ENCODE measurements around the gene NFIC. TPM values are rescaled to one million over a fixed set of nuclear protein-coding genes. Genes with fewer than 3 reads are reported as not detected.
"Not testable (repeated sequence)": the region's sequence is repeated elsewhere in the genome, so short reads cannot be mapped to it uniquely, and the experiment has no call there.

NFIC gene
- polyA plus RNA-seq, 1 experiment = 5.0 TPM

GRCh38 chr19:3340340-3340739 is 26.0 kb upstream of the NFIC start:
- no peak for TF ChIP-seq CTCF (IDR thresholded peaks at IDR 0.05; ENCODE audit: insufficient read depth, low read depth, low read length)
- H3K4me3 ChIP-seq (ENCODE audit: low read depth, low read length) = no peak overlapping the region
- H3K36me3 ChIP-seq (ENCODE audit: control insufficient read depth, insufficient read depth, low read length) = no peaks in the 10 kb centered on the region
- ChIA-PET POLR2A (no interaction called here), CTCF (interaction anchor here (0.9 to 1.0 kb wide), 2 partner anchors 35 to 89 kb away, joined by 3 read pairs; no protein-coding TSS in a partner anchor)
- H3K27me3 ChIP-seq (ENCODE audit: control insufficient read depth, insufficient read depth, low read length) = no peaks in the 10 kb centered on the region
- no peak for DNase-seq (ENCODE audit: low read depth)

DNA sequence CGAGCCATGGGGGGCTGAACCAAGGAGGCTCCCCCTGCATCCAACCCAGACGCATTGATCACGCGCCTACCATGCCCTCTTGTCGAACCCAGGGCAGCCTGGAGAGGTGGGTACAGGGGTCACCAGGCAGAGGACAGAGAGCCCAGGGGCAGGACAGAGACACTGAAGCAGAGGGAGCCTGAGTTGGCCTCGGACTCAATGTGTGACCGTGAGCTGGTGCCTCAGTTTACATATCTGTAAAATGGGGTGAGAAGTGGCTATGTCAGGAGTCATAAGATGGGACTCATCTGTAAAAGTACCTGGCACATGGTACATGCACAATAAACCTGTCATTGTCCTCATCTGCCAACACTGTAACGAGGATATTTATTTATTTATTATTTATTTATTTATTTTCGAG is 24.1 kb upstream of the NFIC start:
- POLR2A ChIA-PET = no interaction called here
- CTCF ChIA-PET = interaction anchor here (2.2 to 2.5 kb wide), 2 partner anchors 87 to 128 kb away, joined by 8 to 10 read pairs; no protein-coding TSS in a partner anchor

GRCh38 chr19:3342962-3343361 is 23.4 kb upstream of the NFIC start:
- CTCF ChIA-PET = interaction anchor here (1.1 to 2.5 kb wide), 3 partner anchors 87 to 128 kb away, joined by 4 to 10 read pairs (median 8); no protein-coding TSS in a partner anchor

More for the DNA sequence above, 24.1 kb upstream of the NFIC start:
- no peak for TF ChIP-seq CTCF (IDR thresholded peaks at IDR 0.05; ENCODE audit: insufficient read depth, low read depth, low read length)
- no peaks in the 10 kb centered on the region for H3K27me3 ChIP-seq (ENCODE audit: control insufficient read depth, insufficient read depth, low read length)
- no peak for DNase-seq (ENCODE audit: low read depth)
- H3K36me3 ChIP-seq (ENCODE audit: control insufficient read depth, insufficient read depth, low read length) = no peaks in the 10 kb centered on the region
- no peak overlapping the region for H3K4me3 ChIP-seq (ENCODE audit: low read depth, low read length)

DNA sequence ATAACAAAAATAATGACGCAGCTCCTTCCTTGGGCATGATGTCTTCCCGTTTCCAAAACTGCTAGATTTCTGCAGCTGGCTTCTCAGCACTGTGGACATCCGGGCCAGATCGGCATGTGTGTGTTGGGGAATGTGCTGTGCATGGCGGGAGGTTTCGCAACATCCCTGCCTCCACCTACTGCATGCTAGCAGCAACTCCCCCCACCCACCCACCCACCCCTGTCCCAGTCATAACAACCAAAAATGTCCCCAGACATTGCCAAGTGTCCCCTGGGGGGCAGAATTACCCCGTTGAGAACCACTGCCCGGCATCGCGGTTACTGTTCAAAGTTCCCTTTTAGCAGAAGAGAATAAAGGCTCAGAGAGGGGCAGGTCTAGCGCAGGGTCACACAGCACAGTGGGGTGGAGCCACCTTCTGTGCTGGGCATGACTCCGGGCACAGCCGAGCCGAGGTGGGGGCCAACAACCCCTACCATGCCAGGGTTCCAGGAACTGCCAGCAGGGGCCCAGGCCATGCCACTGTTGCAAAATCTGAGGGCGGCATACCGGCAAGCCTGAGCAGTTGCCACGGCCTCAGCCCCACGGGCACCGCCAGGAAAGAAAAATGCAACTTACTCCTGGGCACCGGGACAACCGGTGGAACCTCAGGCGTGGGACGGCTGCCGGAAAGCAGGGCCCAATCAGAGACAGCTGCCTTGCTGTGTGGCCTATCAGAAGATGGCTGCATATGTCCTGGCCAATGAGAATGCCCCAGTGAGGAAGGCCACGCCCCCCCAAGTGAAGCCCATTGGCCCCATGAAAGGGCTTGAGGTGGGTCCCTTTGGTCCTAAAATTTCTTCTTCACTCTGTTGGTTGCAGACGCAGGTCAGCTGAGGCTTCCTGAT is 22.5 kb upstream of the NFIC start:
- ChIA-PET CTCF (interaction anchor here (0.6 to 2.5 kb wide), 5 partner anchors 86 to 159 kb away, joined by 3 to 10 read pairs (median 4); no protein-coding TSS in a partner anchor), POLR2A (no interaction called here)
- Histone ChIP-seq H3K27me3 (ENCODE audit: control insufficient read depth, insufficient read depth, low read length) (no peaks in the 10 kb centered on the region), H3K4me3 (ENCODE audit: low read depth, low read length) (no peak overlapping the region), H3K36me3 (ENCODE audit: control insufficient read depth, insufficient read depth, low read length) (no peaks in the 10 kb centered on the region)
- peak; percentile 46 for DNase-seq (ENCODE audit: low read depth)
- no peak for TF ChIP-seq CTCF (IDR thresholded peaks at IDR 0.05; ENCODE audit: insufficient read depth, low read depth, low read length)

More at GRCh38 chr19:3342962-3343361, 23.4 kb upstream of the NFIC start:
- POLR2A ChIA-PET; H3K4me3 ChIP-seq (ENCODE audit: low read depth, low read length); H3K36me3 ChIP-seq (ENCODE audit: control insufficient read depth, insufficient read depth, low read length); H3K27me3 ChIP-seq (ENCODE audit: control insufficient read depth, insufficient read depth, low read length); DNase-seq (ENCODE audit: low read depth): not testable (repeated sequence)

DNA sequence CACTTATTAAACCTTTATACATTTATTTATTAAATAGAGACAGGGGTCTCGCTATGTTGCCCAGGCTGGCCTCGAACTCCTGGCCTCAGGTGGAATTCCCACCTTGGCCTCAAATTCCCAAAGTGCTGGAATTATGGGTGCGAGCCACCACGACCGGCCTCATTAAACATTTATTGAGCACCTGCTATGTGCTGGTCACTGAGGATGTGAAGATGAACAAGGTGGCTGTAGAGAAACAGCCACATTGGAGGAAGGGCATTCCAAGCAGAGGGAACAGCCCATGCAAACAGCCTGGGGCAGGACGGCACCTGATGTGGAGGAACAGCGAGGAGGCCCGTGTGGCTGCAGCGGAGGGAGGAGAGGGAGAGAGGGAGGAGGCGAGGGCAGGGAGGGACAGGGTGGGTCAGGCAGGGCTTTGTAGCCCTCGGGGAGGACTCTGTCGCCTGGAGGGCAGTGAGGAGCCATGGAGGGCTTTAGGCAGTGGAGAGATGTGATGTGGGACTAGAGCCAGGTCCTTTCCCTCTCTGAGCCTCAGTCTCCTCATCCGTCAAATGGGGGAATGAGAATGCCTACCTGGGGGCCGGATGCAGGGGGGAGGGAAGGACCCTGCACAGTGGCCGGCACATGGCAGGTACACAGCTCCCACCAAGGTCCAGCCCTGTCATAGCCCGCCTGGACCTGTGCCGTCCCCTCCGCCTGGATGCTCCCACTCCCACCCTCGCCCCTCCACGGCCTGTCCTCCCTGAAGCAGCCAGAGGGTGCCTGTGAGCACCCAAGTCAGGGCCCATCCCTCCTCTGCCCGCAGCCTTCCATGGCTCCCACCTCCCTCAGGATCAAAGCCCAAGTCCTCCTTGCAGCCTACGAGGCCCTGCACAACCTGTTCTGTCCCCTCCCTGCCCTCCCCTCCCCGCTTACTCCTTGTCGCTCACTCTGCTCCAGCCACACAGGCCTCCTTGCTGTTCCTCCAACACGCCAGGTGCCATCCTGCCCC is 21.5 kb upstream of the NFIC start:
- no peak for TF ChIP-seq CTCF (IDR thresholded peaks at IDR 0.05; ENCODE audit: insufficient read depth, low read depth, low read length)
- H3K36me3 ChIP-seq (ENCODE audit: control insufficient read depth, insufficient read depth, low read length) = no peaks in the 10 kb centered on the region
- POLR2A ChIA-PET = no interaction called here
- no peak overlapping the region for H3K4me3 ChIP-seq (ENCODE audit: low read depth, low read length)
- CTCF ChIA-PET = interaction anchor here (1.2 to 1.7 kb wide), 2 partner anchors 86 to 126 kb away, joined by 3 to 4 read pairs; no protein-coding TSS in a partner anchor
- no peak for DNase-seq (ENCODE audit: low read depth)
- H3K27me3 ChIP-seq (ENCODE audit: control insufficient read depth, insufficient read depth, low read length) = no peaks in the 10 kb centered on the region
